GM10266 (cell line): ENCODE data around the gene AEN.
A peak's percentile ranks its signal among the peaks of the same experiment; 100 is the strongest.

Experiments
- DNase-seq: peaks from one replicate; pipeline ENCODE4 v3.0.0; 2012; ENCODE audit errors: extremely low spot score
- CTCF ChIP-seq: IDR thresholded peaks from 2 replicates; pipeline ENCODE4 v1.5.1; 2012; ENCODE audit warnings: mild to moderate bottlenecking, low read depth; ENCODE audit not compliant: control insufficient read depth, insufficient read depth; ENCODE audit errors: missing control alignments

Gene AEN

GRCh38 chr15:88615303-88616107 is 5.6 kb upstream of the AEN start:
- DNase-seq = peak; percentile 61
- TF ChIP-seq CTCF = no peak

- no peak for TF ChIP-seq CTCF
- DNase-seq = no peak
These were observed 4.9 kb upstream of the AEN start for GRCh38 chr15:88616240-88616639.

- no peak for DNase-seq
- no peak for TF ChIP-seq CTCF
These were observed 4.0 kb upstream of the AEN start for GRCh38 chr15:88617031-88617722.

- DNase-seq = no peak
- TF ChIP-seq CTCF = no peak
These were observed 3.4 kb upstream of the AEN start for GRCh38 chr15:88617790-88618189.

GRCh38 chr15:88618686-88619085 is 2.5 kb upstream of the AEN start:
- no peak for TF ChIP-seq CTCF

GRCh38 chr15:88619796-88620195 is 1.3 kb upstream of the AEN start:
- no peak for TF ChIP-seq CTCF
- no peak for DNase-seq

More at GRCh38 chr15:88618686-88619085, 2.5 kb upstream of the AEN start:
- no peak for DNase-seq

- DNase-seq = peak; percentile 72
- TF ChIP-seq CTCF = no peak
These were observed 857 bp downstream of the AEN start for GRCh38 chr15:88621789-88622604.
